Skin epidermis (tissue), 12 donors: ENCODE measurements around the gene CHRM2.

ENCODE experiments used
- H3K27ac ChIP-seq, 21 experiments: fragments of 200-600 bp; sonication (generic) in 11 of 21; one replicate each; pipeline ENCODE4 v1.5.0; 2020; ENCODE audit warnings: mild to moderate bottlenecking in 3 of 21, inconsistent platforms in 2 of 21, moderate library complexity in 2 of 21
- H3K4me3 ChIP-seq, 7 experiments: fragments of 200-600 bp; sonication (generic) in 2 of 7; one replicate each; pipeline ENCODE4 v1.5.0; 2020; ENCODE audit warnings: inconsistent platforms in 2 of 7, mild to moderate bottlenecking in 2 of 7, moderate library complexity in 1 of 7

The CHRM2 gene

GRCh38 chr7:136890399-136890798 is 21.9 kb downstream of the CHRM2 start:
- Histone ChIP-seq H3K4me3 (no peak overlapping the region), H3K27ac (no peak overlapping the region)

DNA sequence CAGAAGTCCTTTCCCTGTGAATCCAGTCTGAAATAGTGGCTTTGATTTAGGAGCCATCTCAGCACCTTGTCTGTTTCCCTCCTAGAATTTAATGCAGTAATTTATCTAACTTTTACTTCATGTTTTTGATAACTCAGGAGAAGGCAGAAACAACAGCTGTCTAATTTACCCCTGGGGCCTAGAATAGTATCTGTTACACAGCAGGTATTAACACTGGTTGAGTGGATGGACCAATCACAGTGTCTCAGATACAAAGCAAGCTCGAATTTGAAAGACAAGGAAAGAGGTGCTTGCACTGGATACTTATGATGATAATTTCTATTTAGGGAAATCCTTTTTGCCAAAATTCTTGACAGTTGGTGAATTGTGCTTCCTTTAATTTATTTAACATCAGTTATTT is 23.4 kb downstream of the CHRM2 start:
- H3K4me3 ChIP-seq = no peak overlapping the region
- no peak overlapping the region for H3K27ac ChIP-seq

DNA sequence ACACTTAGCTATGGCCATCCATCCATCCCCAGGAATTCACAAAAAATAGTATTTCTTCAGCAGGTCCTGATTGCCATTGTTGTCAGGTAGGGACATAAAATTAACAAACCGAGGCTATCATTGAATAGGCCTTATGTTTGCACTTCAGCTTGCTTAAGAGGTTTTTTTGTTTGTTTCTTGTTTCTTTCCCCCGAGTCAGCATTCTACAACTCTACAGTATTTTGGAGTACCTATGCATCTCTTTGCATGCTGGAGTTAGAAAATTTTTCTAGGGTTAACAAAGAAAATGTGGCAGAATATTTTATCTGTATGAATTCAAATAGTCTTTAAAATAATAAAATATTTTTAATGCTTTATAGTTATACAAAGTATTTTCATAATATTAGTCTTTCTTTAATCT is 26.3 kb downstream of the CHRM2 start:
- Histone ChIP-seq H3K27ac (no peak overlapping the region), H3K4me3 (no peak overlapping the region)

- Histone ChIP-seq H3K27ac (no peak overlapping the region), H3K4me3 (no peak overlapping the region)
Measured at GRCh38 chr7:136897676-136898075, 29.2 kb downstream of the CHRM2 start.

- H3K4me3 ChIP-seq = no peak overlapping the region
Measured at GRCh38 chr7:136900005-136900404, 31.6 kb downstream of the CHRM2 start.

GRCh38 chr7:136910771-136911170 is 42.3 kb downstream of the CHRM2 start:
- H3K4me3 ChIP-seq = no peak overlapping the region
- H3K27ac ChIP-seq = no peak overlapping the region

More at GRCh38 chr7:136900005-136900404, 31.6 kb downstream of the CHRM2 start:
- no peak overlapping the region for H3K27ac ChIP-seq

GRCh38 chr7:136911344-136911743 is 42.9 kb downstream of the CHRM2 start:
- Histone ChIP-seq H3K4me3 (no peak overlapping the region), H3K27ac (no peak overlapping the region)

- Histone ChIP-seq H3K27ac (no peak overlapping the region), H3K4me3 (no peak overlapping the region)
Measured at GRCh38 chr7:136912339-136912738, 43.9 kb downstream of the CHRM2 start.

DNA sequence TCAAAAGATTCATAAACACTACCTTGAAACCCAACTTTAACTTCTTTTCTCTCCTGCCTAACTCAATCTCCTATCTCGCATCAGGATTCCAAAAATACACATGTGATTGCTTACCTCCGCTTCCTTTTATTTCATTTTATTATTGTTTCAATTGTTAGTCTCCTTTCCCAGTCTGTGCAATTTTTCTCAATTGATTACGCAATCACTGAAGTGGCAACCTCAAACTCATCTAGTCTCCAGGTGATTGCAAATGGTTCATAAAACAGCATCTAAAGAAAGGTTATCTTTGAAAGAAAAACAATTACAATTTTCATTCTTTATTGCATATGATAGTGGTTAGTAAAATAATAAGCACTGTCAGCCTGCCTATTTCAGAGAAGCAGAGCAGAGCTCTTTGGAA is 45.6 kb downstream of the CHRM2 start:
- Histone ChIP-seq H3K27ac (no peak overlapping the region), H3K4me3 (no peak overlapping the region)

- Histone ChIP-seq H3K4me3 (no peak overlapping the region), H3K27ac (no peak overlapping the region)
Measured at GRCh38 chr7:136919820-136920219, 51.4 kb downstream of the CHRM2 start.

GRCh38 chr7:136923111-136923667 is 54.7 kb downstream of the CHRM2 start:
- H3K27ac ChIP-seq = no peak overlapping the region
- no peak overlapping the region for H3K4me3 ChIP-seq

GRCh38 chr7:136925044-136925443 is 56.6 kb downstream of the CHRM2 start:
- no peak overlapping the region for H3K4me3 ChIP-seq
- no peak overlapping the region for H3K27ac ChIP-seq

DNA sequence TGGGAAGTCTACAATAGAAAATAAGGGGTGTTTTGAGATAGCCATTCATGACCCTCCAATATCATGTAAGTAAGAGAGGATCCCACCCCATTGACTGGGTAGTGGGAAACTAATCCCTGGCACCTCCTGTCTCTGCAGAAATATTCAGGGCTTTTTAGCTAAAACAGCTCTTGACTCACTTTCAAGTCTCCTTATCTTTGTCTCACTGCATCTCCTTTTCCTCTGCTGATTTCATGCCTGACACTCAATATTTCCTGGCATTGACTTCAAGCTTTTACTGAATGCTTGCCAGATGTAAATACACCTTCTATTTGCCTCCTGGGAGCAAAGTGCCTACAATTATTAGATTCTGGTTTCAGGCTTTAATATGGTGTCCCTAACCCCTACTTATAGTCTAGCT is 57.1 kb downstream of the CHRM2 start:
- H3K27ac ChIP-seq = no peak overlapping the region
- H3K4me3 ChIP-seq = no peak overlapping the region

- Histone ChIP-seq H3K27ac (no peak overlapping the region), H3K4me3 (no peak overlapping the region)
Measured at GRCh38 chr7:136931169-136931867, 62.9 kb downstream of the CHRM2 start.

GRCh38 chr7:136937436-136937835 is 69.0 kb downstream of the CHRM2 start:
- Histone ChIP-seq H3K27ac (no peak overlapping the region), H3K4me3 (no peak overlapping the region)

- Histone ChIP-seq H3K4me3 (no peak overlapping the region), H3K27ac (no peak overlapping the region)
Measured at GRCh38 chr7:136938476-136938875, 70.0 kb downstream of the CHRM2 start.

GRCh38 chr7:136940122-136940521 is 71.7 kb downstream of the CHRM2 start:
- no peak overlapping the region for H3K27ac ChIP-seq
- H3K4me3 ChIP-seq = no peak overlapping the region

DNA sequence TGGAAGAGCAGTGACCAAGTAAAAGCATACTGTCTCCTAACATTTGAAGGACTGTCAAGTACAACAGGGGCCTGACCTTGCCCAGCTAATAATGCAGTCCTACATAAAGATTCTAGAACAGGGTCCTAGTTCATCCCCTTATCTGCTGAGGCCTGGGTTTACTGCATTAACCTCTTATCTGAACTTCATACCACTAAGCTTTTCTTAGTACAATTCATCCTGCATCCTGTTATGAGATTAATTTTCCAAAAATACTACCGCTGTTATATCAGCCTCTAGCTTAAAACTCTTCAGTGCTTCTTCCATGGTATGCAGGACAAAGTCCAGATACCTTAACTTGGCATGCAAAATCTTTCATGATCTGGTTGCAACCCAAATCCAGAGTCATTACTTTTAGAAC is 72.5 kb downstream of the CHRM2 start:
- Histone ChIP-seq H3K27ac (no peak overlapping the region), H3K4me3 (no peak overlapping the region)

DNA sequence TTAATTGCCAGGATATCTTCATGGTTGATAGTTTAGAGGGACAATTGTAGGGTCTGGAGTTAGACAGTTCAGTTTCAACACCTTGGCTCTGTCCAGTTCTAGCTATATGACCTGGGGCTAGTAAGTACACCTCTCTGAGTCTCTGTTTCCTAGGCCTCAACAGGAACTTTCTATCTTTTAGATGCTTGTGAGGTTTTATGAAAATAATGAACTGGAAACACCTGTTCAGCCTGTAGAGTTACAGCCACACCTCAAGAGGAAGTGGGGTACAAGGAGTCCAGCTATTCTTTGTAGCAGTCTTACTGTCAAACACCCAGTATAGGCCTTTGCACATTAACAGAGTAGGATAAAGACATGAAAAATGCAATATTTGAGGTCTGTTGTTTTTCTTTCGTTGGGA is 73.4 kb downstream of the CHRM2 start:
- H3K4me3 ChIP-seq = no peak overlapping the region
- H3K27ac ChIP-seq = no peak overlapping the region

- H3K4me3 ChIP-seq = no peak overlapping the region
- H3K27ac ChIP-seq = no peak overlapping the region
Measured at GRCh38 chr7:136942401-136942800, 73.9 kb downstream of the CHRM2 start.

GRCh38 chr7:136942994-136943393 is 74.5 kb downstream of the CHRM2 start:
- Histone ChIP-seq H3K27ac (no peak overlapping the region), H3K4me3 (no peak overlapping the region)

DNA sequence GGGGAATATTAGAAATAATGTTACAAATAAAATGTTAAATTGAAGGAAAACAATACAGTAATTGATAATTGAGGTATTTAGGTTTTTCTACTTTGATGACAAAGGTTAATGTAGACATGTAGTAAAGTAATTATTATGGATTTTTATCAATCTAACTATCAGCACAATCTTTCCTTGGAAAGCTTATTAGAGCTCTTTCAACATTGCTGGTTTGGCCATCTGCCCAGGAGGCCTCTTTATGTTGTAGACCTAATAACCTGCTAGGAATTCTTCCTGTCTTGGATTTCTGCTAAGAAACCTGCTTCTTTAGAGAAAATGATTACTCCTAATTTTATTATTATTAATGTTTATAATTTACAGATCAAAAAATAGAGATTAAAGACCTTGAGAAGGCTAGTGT is 78.9 kb downstream of the CHRM2 start:
- Histone ChIP-seq H3K4me3 (no peak overlapping the region), H3K27ac (no peak overlapping the region)
